Neural cell (in vitro differentiated cells): Measurements from ENCODE around the gene ENO4. TPM values are rescaled to one million over a fixed set of nuclear protein-coding genes. Genes with fewer than 3 reads are reported as not detected.

ENCODE experiments used
- H2AFZ ChIP-seq: fragments of 200-600, 300-800 bp; sonication (generic), shearing (Covaris generic); 2 replicates; pipeline ENCODE4 v1.6.0; 2014; ENCODE audit warnings: low read depth, mild to moderate bottlenecking, antibody characterized with exemption, low read length, moderate library complexity
- H3F3A ChIP-seq: fragments of 200-600 bp; shearing (Covaris generic); 2 replicates; pipeline ENCODE4 v1.6.1; 2016; ENCODE audit warnings: mild to moderate bottlenecking, moderate library complexity, mixed read lengths, antibody characterized with exemption, low read length; ENCODE audit not compliant: insufficient read depth, poor library complexity, severe bottlenecking
- H3K27ac ChIP-seq: fragments of 200-600, 300-800 bp; sonication (generic), shearing (Covaris generic); 2 replicates; pipeline ENCODE4 v1.5.1; 2014; ENCODE audit warnings: mild to moderate bottlenecking, low read length, moderate library complexity
- H3K27me3 ChIP-seq: fragments of 300-800, 200-600 bp; sonication (generic), shearing (Covaris generic); 2 replicates; pipeline ENCODE4 v1.6.0; 2014; ENCODE audit warnings: mild to moderate bottlenecking, low read depth, low read length, moderate library complexity; ENCODE audit not compliant: insufficient read depth
- H3K36me3 ChIP-seq: fragments of 300-800, 200-600 bp; sonication (generic), shearing (Covaris generic); 2 replicates; pipeline ENCODE4 v1.5.1; 2014; ENCODE audit warnings: mild to moderate bottlenecking, antibody characterized with exemption, low read length, moderate library complexity; ENCODE audit not compliant: insufficient read depth
- H3K4me2 ChIP-seq: fragments of 300-800, 200-600 bp; sonication (generic), shearing (Covaris generic); 2 replicates; pipeline ENCODE4 v1.6.0; 2014; ENCODE audit warnings: mild to moderate bottlenecking, low read length
- H3K4me3 ChIP-seq: fragments of 300-800, 200-600 bp; sonication (generic), shearing (Covaris generic); 2 replicates; pipeline ENCODE4 v1.5.1; 2014; ENCODE audit warnings: mild to moderate bottlenecking, low read length, moderate library complexity
- H3K79me2 ChIP-seq: fragments of 200-600 bp; shearing (Covaris generic); replicated peaks from 2 replicates; pipeline ENCODE4 v1.6.0; 2014; ENCODE audit warnings: mild to moderate bottlenecking, low read length, moderate library complexity; ENCODE audit not compliant: insufficient read depth
- H3K9ac ChIP-seq: fragments of 300-800, 200-600 bp; sonication (generic), shearing (Covaris generic); 2 replicates; pipeline ENCODE4 v1.6.1; 2016; ENCODE audit warnings: mild to moderate bottlenecking, low read length, mixed read lengths
- H3K9me2 ChIP-seq: fragments of 200-600 bp; shearing (Covaris generic); 2 replicates; pipeline ENCODE4 v1.6.1; 2016; ENCODE audit warnings: mild to moderate bottlenecking, low read length, mixed read lengths; ENCODE audit not compliant: insufficient read depth
- H3K9me3 ChIP-seq: fragments of 200-600, 300-800 bp; sonication (generic), shearing (Covaris generic); 2 replicates; pipeline ENCODE4 v1.6.1; 2016; ENCODE audit warnings: mild to moderate bottlenecking, mixed run types, low read length, moderate library complexity, mixed read lengths
- H4K20me1 ChIP-seq: fragments of 200-600 bp; shearing (Covaris generic); 2 replicates; pipeline ENCODE4 v1.6.1; 2016; ENCODE audit warnings: mild to moderate bottlenecking, mixed run types; ENCODE audit not compliant: insufficient read depth
- CTCF ChIP-seq: fragments of 450-650 bp; IDR thresholded peaks from 2 replicates; pipeline ENCODE4 v1.5.1; 2014; ENCODE audit warnings: antibody characterized with exemption, mild to moderate bottlenecking, moderate library complexity; ENCODE audit not compliant: poor library complexity, severe bottlenecking
- EP300 ChIP-seq: fragments of 450-650 bp; conservative IDR thresholded peaks from 2 replicates; pipeline ENCODE4 v1.6.1; 2014; ENCODE audit warnings: antibody characterized with exemption, mild to moderate bottlenecking, moderate library complexity; ENCODE audit not compliant: poor library complexity, severe bottlenecking
- EZH2 ChIP-seq: fragments of 200-600, 300-800 bp; shearing (Covaris generic), sonication (generic); IDR thresholded peaks from 2 replicates; pipeline ENCODE4 v1.6.1; 2014; ENCODE audit warnings: antibody characterized with exemption, low read length, borderline replicate concordance, mild to moderate bottlenecking; ENCODE audit not compliant: insufficient read depth, poor library complexity, severe bottlenecking
- MXI1 ChIP-seq: fragments of 450-650 bp; conservative IDR thresholded peaks from 2 replicates; pipeline ENCODE4 v1.6.1; 2014; ENCODE audit warnings: antibody characterized with exemption, mild to moderate bottlenecking; ENCODE audit not compliant: poor library complexity, severe bottlenecking
- POLR2AphosphoS5 ChIP-seq: IDR thresholded peaks from 2 replicates; pipeline ENCODE4 v1.6.1; 2012
- RAD21 ChIP-seq: fragments of 450-650 bp; conservative IDR thresholded peaks from 2 replicates; pipeline ENCODE4 v1.6.1; 2014; ENCODE audit warnings: antibody characterized with exemption, mild to moderate bottlenecking, moderate library complexity
- SMC3 ChIP-seq: fragments of 450-650 bp; conservative IDR thresholded peaks from 2 replicates; pipeline ENCODE4 v1.6.1; 2014; ENCODE audit warnings: antibody characterized with exemption, mild to moderate bottlenecking, moderate library complexity; ENCODE audit not compliant: poor library complexity
- TAF1 ChIP-seq: IDR thresholded peaks from 2 replicates; pipeline ENCODE4 v1.6.1; 2012; ENCODE audit warnings: low read depth
- polyA plus RNA-seq: library from polyadenylated mRNA; depleted of rRNA; stranded (reverse); fragments of >200 nt; gene quantifications from 2 replicates; pipeline ENCODE4 v1.2.3, GENCODE V29; 2014
- TF ChIP-seq, protein P1 (sequence below): IDR thresholded peaks from 2 replicates; pipeline ENCODE4 v1.6.1; 2012; ENCODE audit warnings: borderline replicate concordance

Gene ENO4
- polyA plus RNA-seq, 1 donor from 2014 or later = 0.51 TPM

- no peaks in the 10 kb centered on the region for H4K20me1 ChIP-seq
- H3K4me3 ChIP-seq = no peak overlapping the region
- H3F3A ChIP-seq = no peaks in the 10 kb centered on the region
- no peaks in the 10 kb centered on the region for H3K79me2 ChIP-seq
- H2AFZ ChIP-seq = no peak overlapping the region
- H3K9me3 ChIP-seq = no peaks in the 10 kb centered on the region
- TF ChIP-seq, protein P1, sequence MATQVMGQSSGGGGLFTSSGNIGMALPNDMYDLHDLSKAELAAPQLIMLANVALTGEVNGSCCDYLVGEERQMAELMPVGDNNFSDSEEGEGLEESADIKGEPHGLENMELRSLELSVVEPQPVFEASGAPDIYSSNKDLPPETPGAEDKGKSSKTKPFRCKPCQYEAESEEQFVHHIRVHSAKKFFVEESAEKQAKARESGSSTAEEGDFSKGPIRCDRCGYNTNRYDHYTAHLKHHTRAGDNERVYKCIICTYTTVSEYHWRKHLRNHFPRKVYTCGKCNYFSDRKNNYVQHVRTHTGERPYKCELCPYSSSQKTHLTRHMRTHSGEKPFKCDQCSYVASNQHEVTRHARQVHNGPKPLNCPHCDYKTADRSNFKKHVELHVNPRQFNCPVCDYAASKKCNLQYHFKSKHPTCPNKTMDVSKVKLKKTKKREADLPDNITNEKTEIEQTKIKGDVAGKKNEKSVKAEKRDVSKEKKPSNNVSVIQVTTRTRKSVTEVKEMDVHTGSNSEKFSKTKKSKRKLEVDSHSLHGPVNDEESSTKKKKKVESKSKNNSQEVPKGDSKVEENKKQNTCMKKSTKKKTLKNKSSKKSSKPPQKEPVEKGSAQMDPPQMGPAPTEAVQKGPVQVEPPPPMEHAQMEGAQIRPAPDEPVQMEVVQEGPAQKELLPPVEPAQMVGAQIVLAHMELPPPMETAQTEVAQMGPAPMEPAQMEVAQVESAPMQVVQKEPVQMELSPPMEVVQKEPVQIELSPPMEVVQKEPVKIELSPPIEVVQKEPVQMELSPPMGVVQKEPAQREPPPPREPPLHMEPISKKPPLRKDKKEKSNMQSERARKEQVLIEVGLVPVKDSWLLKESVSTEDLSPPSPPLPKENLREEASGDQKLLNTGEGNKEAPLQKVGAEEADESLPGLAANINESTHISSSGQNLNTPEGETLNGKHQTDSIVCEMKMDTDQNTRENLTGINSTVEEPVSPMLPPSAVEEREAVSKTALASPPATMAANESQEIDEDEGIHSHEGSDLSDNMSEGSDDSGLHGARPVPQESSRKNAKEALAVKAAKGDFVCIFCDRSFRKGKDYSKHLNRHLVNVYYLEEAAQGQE = no peak
- TF ChIP-seq CTCF (no peak), POLR2AphosphoS5 (no peak), RAD21 (no peak), MXI1 (no peak), SMC3 (no peak)
- H3K9ac ChIP-seq = no peak overlapping the region
- no peaks in the 10 kb centered on the region for H3K27me3 ChIP-seq
- H3K9me2 ChIP-seq = no peaks in the 10 kb centered on the region
- H3K36me3 ChIP-seq = no peaks in the 10 kb centered on the region
- H3K4me2 ChIP-seq = no peak overlapping the region
- no peak overlapping the region for H3K27ac ChIP-seq
Observed at GRCh38 chr10:116828116-116828515, 21.2 kb upstream of the ENO4 start.

GRCh38 chr10:116829711-116830110 lies 19.6 kb upstream of the ENO4 start:
- H3K4me2 ChIP-seq = no peak overlapping the region
- H3F3A ChIP-seq = no peaks in the 10 kb centered on the region
- no peaks in the 10 kb centered on the region for H3K79me2 ChIP-seq
- H3K36me3 ChIP-seq = no peaks in the 10 kb centered on the region
- H3K9me3 ChIP-seq = no peaks in the 10 kb centered on the region
- H3K9me2 ChIP-seq = no peaks in the 10 kb centered on the region
- H3K4me3 ChIP-seq = no peak overlapping the region
- no peaks in the 10 kb centered on the region for H3K27me3 ChIP-seq
- H3K27ac ChIP-seq = no peak overlapping the region
- H4K20me1 ChIP-seq = no peaks in the 10 kb centered on the region
- H3K9ac ChIP-seq = no peak overlapping the region
- no peak for TF ChIP-seq EZH2
- TF ChIP-seq TAF1 = no peak
- TF ChIP-seq CTCF = no peak
- TF ChIP-seq EP300 = no peak
- no peak for TF ChIP-seq SMC3
- TF ChIP-seq MXI1 = no peak
- TF ChIP-seq RAD21 = no peak
- no peak for TF ChIP-seq POLR2AphosphoS5
- TF ChIP-seq, protein P1 = no peak
- no peak overlapping the region for H2AFZ ChIP-seq
